Astrocyte (in vitro differentiated cells and primary cell): ENCODE results near the gene PACRG. TPM values are rescaled to one million over a fixed set of nuclear protein-coding genes. Genes with fewer than 3 reads are reported as not detected.

Source experiments
- DNase-seq: peaks from one replicate; pipeline ENCODE4 v3.0.0-alpha.2; 2010; ENCODE audit warnings: low read depth
- FAIRE-seq: peaks from 2 replicates; lab custom pipeline; 2011; peaks lifted over from hg19 to GRCh38; lab: Jason Lieb, UNC
- H2AFZ ChIP-seq: 2 replicates; pipeline ENCODE4 v1.6.0; 2012; ENCODE audit warnings: low read depth, low read length, inconsistent platforms
- H3K27ac ChIP-seq: 2 replicates; pipeline ENCODE4 v1.5.1; 2011; ENCODE audit warnings: low read depth, low read length, inconsistent platforms
- H3K27me3 ChIP-seq: 2 replicates; pipeline ENCODE4 v1.6.0; 2011; ENCODE audit warnings: low read length, inconsistent platforms; ENCODE audit not compliant: insufficient read depth
- H3K36me3 ChIP-seq: 2 replicates; pipeline ENCODE4 v1.5.1; 2011; ENCODE audit warnings: low read length, inconsistent platforms; ENCODE audit not compliant: insufficient read depth
- H3K4me1 ChIP-seq: 2 replicates; pipeline ENCODE4 v1.5.1; 2011; ENCODE audit warnings: low read length, inconsistent platforms; ENCODE audit not compliant: insufficient read depth
- H3K4me2 ChIP-seq: 2 replicates; pipeline ENCODE4 v1.6.0; 2012; ENCODE audit warnings: low read length, inconsistent platforms
- H3K4me3 ChIP-seq: 2 replicates; pipeline ENCODE4 v1.5.1; 2011; ENCODE audit warnings: low read depth, mild to moderate bottlenecking, low read length, inconsistent platforms; ENCODE audit not compliant: insufficient read depth
- H3K79me2 ChIP-seq: 2 replicates; pipeline ENCODE4 v1.6.0; 2012; ENCODE audit warnings: mild to moderate bottlenecking, low read length, inconsistent platforms; ENCODE audit not compliant: insufficient read depth
- H3K9ac ChIP-seq: 2 replicates; pipeline ENCODE4 v1.6.0; 2012; ENCODE audit warnings: mild to moderate bottlenecking, low read length, inconsistent platforms
- H3K9me3 ChIP-seq: 2 replicates; pipeline ENCODE4 v1.5.1; 2012; ENCODE audit warnings: low read depth, mild to moderate bottlenecking, low read length, inconsistent platforms; ENCODE audit not compliant: insufficient read depth
- H4K20me1 ChIP-seq: 2 replicates; pipeline ENCODE4 v1.6.0; 2012; ENCODE audit warnings: low read length, inconsistent platforms; ENCODE audit not compliant: insufficient read depth
- H3K27ac Mint-ChIP-seq: one replicate; pipeline ENCODE4 v1.8.0; 2021; ENCODE audit warnings: mild to moderate bottlenecking, mixed read lengths; ENCODE audit not compliant: unreplicated experiment
- H3K27me3 Mint-ChIP-seq: one replicate; pipeline ENCODE4 v1.8.0; 2021; ENCODE audit warnings: low read depth, mixed read lengths; ENCODE audit not compliant: unreplicated experiment
- H3K36me3 Mint-ChIP-seq: one replicate; pipeline ENCODE4 v1.8.0; 2021; ENCODE audit warnings: low read depth, mixed read lengths; ENCODE audit not compliant: unreplicated experiment
- H3K4me1 Mint-ChIP-seq: one replicate; pipeline ENCODE4 v1.8.0; 2021; ENCODE audit warnings: low read depth, mixed read lengths; ENCODE audit not compliant: unreplicated experiment
- H3K4me3 Mint-ChIP-seq: one replicate; pipeline ENCODE4 v1.8.0; 2021; ENCODE audit warnings: mild to moderate bottlenecking, moderate library complexity, mixed read lengths; ENCODE audit not compliant: unreplicated experiment
- H3K9me3 Mint-ChIP-seq: one replicate; pipeline ENCODE4 v1.8.0; 2021; ENCODE audit warnings: mild to moderate bottlenecking, mixed read lengths; ENCODE audit not compliant: unreplicated experiment
- CTCF ChIP-seq: IDR thresholded peaks from 2 replicates; pipeline ENCODE4 v1.5.1; 2011; ENCODE audit warnings: low read depth, mild to moderate bottlenecking, inconsistent platforms, low read length, moderate library complexity; ENCODE audit not compliant: insufficient read depth
- EZH2 ChIP-seq: IDR thresholded peaks from 2 replicates; pipeline ENCODE4 v1.6.1; 2012; ENCODE audit warnings: mild to moderate bottlenecking, low read length, inconsistent platforms; ENCODE audit not compliant: insufficient read depth
- total RNA-seq: library from RNA; stranded (reverse); gene quantifications from 2 replicates; pipeline ENCODE4 v1.2.1, GENCODE V29; 2021

PACRG gene
- total RNA-seq, 1 donor from 2014 or later: not detected

GRCh38 chr6:163165922-163166321, 438.1 kb downstream of the PACRG start:
- H3K4me2 ChIP-seq: peak overlapping the region; percentile 44
- Mint-ChIP-seq H3K9me3 (peaks cover 8% of the 10 kb centered on the region), H3K27ac (no peak overlapping the region), H3K4me3 (no peak overlapping the region), H3K4me1 (no peaks in the 10 kb centered on the region), H3K36me3 (no peaks in the 10 kb centered on the region), H3K27me3 (no peaks in the 10 kb centered on the region)
- H3K9ac ChIP-seq: no peak overlapping the region
- peak overlapping the region; percentile 58 for H2AFZ ChIP-seq
- DNase-seq: no peak
- no peak overlapping the region for H3K27ac ChIP-seq
- no peak for FAIRE-seq
- no peak overlapping the region for H3K4me3 ChIP-seq
- no peaks in the 10 kb centered on the region for H3K27me3 ChIP-seq
- H3K36me3 ChIP-seq: no peaks in the 10 kb centered on the region
- TF ChIP-seq EZH2: no peak
- TF ChIP-seq CTCF: no peak
- H3K79me2 ChIP-seq: no peaks in the 10 kb centered on the region
- H3K4me1 ChIP-seq: no peaks in the 10 kb centered on the region
- H3K9me3 ChIP-seq: no peaks in the 10 kb centered on the region
- H4K20me1 ChIP-seq: no peaks in the 10 kb centered on the region

- H3K4me2 ChIP-seq: no peak overlapping the region
- no peaks in the 10 kb centered on the region for H3K4me1 ChIP-seq
- H3K27ac ChIP-seq: no peak overlapping the region
- H2AFZ ChIP-seq: no peak overlapping the region
- Mint-ChIP-seq H3K4me1 (no peaks in the 10 kb centered on the region), H3K27ac (no peak overlapping the region), H3K27me3 (no peaks in the 10 kb centered on the region), H3K36me3 (no peaks in the 10 kb centered on the region), H3K4me3 (no peak overlapping the region), H3K9me3 (peaks cover 8% of the 10 kb centered on the region)
- no peaks in the 10 kb centered on the region for H3K36me3 ChIP-seq
- no peaks in the 10 kb centered on the region for H3K27me3 ChIP-seq
- TF ChIP-seq CTCF (no peak), EZH2 (no peak)
- DNase-seq (no peak), FAIRE-seq (no peak)
- H3K9me3 ChIP-seq: no peaks in the 10 kb centered on the region
- H3K4me3 ChIP-seq: no peak overlapping the region
- H4K20me1 ChIP-seq: no peaks in the 10 kb centered on the region
- H3K9ac ChIP-seq: no peak overlapping the region
- H3K79me2 ChIP-seq: no peaks in the 10 kb centered on the region
Observed at GRCh38 chr6:163166507-163166906, 438.7 kb downstream of the PACRG start.

- no peak overlapping the region for H3K27ac Mint-ChIP-seq
- H3K4me3 ChIP-seq: no peak overlapping the region
- H3K36me3 Mint-ChIP-seq: no peaks in the 10 kb centered on the region
- no peaks in the 10 kb centered on the region for H3K27me3 ChIP-seq
- no peak overlapping the region for H3K9ac ChIP-seq
- H3K4me2 ChIP-seq: no peak overlapping the region
- H3K27me3 Mint-ChIP-seq: no peaks in the 10 kb centered on the region
- H3K27ac ChIP-seq: no peak overlapping the region
- H2AFZ ChIP-seq: no peak overlapping the region
- TF ChIP-seq CTCF: no peak
- TF ChIP-seq EZH2: no peak
- H3K36me3 ChIP-seq: no peaks in the 10 kb centered on the region
- no peaks in the 10 kb centered on the region for H3K4me1 ChIP-seq
- H3K9me3 ChIP-seq: no peaks in the 10 kb centered on the region
- DNase-seq: no peak
- no peaks in the 10 kb centered on the region for H3K79me2 ChIP-seq
- no peaks in the 10 kb centered on the region for H4K20me1 ChIP-seq
- no peak for FAIRE-seq
- H3K9me3 Mint-ChIP-seq: peaks cover 8% of the 10 kb centered on the region
- H3K4me3 Mint-ChIP-seq: no peak overlapping the region
- H3K4me1 Mint-ChIP-seq: no peaks in the 10 kb centered on the region
Observed at GRCh38 chr6:163169521-163169920, 441.7 kb downstream of the PACRG start.
